Measurements from ENCODE around the gene CHMP6.
"Not testable (repeated sequence)": the region's sequence is repeated elsewhere in the genome, so short reads cannot be mapped to it uniquely, and the experiment has no call there.

The CHMP6 gene

DNA sequence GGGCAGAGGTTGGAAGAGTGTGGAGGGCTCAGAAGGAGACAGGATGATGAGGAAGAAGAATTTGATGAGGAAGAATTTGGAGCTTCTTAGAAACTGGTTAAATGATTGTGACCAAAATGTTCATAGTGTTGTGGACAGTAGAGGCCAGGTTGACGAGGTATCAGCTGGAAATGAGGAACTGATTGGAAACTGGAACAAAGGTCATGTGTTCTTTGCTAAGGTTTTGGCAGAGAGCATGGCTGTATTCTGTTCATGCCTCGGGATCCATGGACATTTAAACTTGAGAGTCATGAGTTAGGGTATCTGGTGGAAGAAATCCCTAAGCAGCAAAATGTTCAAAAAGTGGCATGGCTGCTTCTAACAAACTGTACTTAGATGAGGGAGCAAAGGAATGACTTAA, 19.3 kb downstream of the CHMP6 start:
- in situ Hi-C loops (cut with HindIII; ENCODE audit: low sequenced_read_pairs) = no loop called here

DNA sequence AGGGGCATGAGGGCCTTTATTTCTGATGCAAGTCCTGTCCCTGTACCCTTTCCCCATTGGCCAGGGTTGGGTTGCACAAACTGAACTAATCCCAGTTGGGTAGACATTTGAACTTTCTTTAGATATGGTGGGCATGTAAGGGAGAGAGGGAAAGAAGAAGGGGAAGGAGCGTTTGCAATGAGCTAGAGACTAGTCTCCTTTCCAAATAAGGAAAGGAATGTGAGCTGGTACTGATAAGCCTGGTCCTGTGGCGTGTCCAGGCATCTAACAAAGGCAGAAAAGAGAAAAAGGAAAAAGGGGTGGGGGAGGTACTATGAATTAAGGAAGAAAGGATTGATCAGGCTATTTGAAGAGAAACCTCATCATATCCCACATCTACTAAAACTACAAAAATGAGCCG, 20.3 kb downstream of the CHMP6 start:
- in situ Hi-C loops (cut with HindIII; ENCODE audit: low sequenced_read_pairs) = no loop called here

DNA sequence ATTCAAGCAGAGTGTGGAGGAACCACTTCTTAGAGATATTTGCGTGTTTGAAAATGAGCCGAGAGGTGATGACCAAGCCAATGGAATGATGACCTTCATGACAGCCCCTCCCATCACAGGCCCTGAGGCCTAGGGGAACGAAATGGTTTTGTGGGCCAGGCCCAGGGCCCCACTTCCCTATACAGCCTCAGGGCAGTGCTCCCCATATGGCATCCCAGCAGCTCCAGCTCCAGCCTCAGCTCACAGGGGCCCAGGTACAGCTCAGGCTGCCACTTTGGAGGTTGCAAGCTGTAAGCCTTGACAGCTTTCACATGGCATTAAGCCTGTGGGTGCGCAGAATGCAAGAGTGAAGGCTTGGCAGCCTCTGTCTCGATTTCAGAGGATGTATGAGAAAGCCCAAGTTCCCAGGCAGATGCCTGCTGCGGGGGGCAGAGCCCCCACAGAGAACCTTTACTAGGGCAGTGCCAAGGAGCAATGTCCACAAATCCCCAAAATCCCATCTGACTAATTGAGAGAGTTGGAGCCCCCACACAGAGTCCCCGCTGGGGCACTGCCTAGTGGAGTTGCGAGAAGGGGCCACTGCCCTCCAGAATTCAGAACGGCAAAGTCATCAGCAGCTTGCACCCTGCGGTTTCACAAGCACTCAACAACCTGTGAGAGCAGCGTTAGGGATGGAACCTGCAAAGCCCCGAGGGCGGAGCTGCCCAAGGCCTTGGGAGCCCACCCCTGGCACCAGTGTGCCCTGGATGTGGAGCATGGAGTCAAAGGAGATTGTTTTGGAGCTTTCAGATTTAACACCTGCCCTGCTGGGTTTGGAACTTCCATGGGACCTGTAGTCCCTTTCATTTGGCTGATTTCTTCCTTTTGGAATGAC, 21.2 kb downstream of the CHMP6 start:
- in situ Hi-C loops (cut with HindIII; ENCODE audit: low sequenced_read_pairs) = no loop called here

DNA sequence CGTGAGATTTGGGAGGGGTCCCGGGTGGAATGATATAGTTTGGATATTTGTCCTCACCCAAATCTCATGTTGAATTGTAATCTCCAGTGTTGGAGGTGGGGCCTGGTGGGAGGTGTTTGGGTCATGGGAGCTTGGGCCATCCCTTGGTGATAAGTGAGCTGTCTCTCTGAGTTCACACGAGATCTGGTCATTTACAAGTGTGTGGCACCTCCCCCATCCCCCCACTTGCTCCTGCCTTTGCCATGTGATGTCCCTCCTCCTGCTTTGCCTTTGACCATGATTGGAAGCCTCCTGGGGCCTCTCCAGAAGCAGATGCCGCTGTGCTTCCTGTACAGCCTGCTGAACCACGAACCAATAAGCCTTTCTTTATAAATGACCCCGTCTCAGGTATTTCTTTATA, 22.0 kb downstream of the CHMP6 start:
- in situ Hi-C loops (cut with HindIII; ENCODE audit: low sequenced_read_pairs) = no loop called here

DNA sequence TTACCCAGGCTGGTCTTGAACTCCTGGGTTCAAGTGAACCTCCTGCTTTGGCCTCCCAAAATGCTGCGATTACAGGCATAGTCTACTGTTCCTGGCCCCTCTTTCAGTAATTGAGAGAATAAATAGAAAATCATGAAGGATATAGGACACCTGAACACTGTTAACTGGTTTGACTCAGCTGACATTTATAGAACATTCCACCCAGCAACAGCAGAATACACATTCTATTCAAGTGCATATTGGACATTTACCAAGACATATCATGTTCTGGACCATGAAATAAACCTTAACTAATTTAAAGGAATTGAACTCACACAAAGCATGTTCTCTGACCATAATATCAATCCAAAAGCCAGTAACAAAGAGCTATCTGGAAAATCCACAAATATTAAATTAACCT, 23.5 kb downstream of the CHMP6 start:
- in situ Hi-C loops (cut with HindIII; ENCODE audit: low sequenced_read_pairs) = no loop called here

DNA sequence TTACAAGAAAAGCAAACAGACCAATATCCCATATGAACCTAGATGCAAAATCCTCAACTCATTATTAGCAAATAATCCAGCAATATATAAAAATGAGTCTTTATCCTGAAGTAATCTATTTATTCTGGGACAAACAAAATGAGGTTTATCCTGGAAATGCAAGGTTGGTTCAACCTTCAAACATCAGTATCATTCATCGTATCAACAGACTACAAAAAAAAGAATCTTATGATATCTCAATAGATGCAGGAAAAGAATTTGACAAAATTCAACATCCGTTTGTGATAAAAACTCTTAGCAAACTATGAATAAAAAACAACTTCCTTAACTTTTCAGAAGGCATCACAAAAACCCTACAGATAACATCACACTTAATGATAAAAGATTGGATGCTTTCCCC, 24.9 kb downstream of the CHMP6 start:
- in situ Hi-C loops (cut with HindIII; ENCODE audit: low sequenced_read_pairs) = no loop called here

DNA sequence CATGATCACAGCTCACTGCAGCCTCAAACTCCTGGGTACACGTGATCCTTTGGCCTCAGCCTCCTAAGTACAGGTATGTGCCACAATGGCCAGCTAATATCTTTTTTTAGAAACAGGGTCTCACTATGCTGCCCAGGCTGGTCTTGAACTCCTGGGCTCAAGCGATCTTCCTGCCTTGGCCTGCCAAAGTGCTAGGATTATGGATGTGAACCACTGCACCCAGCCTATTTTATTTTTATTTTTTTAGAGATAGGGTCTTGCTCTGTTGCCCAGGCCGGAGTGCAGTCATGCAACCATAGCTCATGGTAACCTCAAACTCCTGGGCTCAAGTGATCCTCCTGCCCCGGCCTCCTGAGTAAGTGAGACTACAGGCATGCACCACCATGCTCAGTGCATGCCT, 25.7 kb downstream of the CHMP6 start:
- in situ Hi-C loops (cut with HindIII; ENCODE audit: low sequenced_read_pairs) = not testable (repeated sequence)

DNA sequence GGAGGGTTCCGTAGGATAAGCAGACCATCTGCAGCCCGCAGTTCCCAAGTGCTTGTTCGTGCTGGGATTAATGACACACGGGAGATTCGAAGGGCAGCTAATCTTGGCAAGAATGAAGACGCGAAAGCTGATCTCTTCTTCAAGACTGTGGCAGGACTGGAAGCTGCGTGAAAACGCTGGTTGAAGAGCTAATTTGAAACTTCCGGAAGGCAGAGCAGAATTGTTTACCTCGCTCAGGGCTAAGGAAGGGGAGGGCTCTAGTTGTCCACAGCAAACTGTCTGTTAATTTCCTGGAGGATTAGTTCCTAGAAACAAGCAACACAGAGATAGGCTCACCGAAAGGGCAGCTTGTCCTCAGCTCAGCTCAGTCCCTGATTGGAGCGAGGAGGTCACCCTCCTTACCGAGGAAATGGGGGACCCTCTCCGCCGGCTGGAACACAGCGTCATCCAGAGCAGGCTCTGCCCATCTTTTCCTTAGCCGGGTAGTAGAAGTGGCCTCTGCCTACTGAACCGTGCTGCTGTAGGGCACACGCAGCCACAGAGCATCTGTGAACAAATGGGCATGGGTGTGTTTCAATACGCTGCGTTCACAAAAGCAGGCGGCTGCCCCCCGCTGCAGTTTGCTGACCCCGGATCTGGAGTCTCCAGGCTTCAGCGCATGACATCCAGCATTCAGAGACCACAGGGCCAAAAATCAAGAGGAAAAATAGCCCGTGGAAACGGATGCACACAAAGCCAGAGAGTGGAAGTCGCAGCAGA, 26.6 kb downstream of the CHMP6 start:
- in situ Hi-C loops (cut with HindIII; ENCODE audit: low sequenced_read_pairs) = no loop called here

DNA sequence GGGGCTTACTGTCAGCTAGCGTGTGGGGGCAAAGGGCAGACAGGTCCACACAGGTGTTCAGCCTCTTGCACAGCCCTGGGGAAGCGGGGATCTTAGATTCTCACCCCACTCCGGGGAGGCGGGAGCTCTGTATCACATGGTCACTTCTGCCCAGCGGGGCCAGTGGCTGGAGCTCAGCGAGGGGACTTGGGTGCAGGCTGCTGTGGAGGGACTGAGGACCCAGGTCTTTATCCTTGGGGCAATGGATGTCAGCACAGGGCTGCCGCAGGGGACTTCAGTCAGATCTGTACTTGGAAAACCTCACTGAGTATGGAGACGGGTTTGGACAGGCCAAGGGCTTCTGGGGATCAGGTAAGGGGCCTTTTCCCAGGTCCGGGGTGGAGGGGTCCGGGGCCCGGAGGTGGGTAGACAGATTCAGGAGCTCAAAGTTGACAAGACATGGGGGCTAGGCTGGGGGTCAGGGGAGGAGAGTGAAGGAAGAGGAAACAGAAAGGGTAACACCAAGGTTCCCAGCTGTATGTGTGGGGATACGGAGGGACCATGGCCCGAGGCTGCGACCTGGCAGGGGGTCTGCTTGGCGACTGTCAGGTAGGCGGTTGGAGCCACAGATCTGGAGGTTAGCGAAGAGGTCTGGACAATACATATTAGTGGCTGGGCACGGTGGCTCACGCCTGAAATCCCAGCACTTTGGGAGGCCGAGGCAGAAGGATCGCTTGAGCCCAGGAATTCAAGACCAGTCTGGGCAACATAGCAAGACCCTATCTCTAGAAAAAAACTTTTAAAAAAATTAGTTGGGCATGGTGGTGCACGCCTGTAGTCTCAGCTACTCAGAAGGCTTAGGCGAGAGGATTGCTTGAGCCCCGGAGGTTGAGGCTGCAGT, 28.2 kb downstream of the CHMP6 start:
- in situ Hi-C loops (cut with HindIII; ENCODE audit: low sequenced_read_pairs) = no loop called here

DNA sequence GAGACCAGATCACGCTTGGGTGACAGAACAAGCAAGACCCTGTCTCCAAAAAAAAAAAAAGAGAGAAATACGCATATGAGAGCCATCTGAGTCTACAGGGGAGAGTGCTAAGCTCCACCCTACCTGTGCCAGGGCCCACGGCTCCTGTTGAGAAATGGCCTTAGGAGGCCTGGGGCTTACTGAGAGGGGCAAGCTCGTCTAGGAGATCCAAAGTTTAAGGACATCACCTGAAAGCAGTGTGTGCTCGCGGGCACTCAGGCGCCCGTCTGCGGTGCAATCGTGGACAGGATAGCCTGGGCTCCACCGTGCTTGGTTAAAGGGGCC, 28.8 kb downstream of the CHMP6 start:
- in situ Hi-C loops (cut with HindIII; ENCODE audit: low sequenced_read_pairs) = no loop called here

DNA sequence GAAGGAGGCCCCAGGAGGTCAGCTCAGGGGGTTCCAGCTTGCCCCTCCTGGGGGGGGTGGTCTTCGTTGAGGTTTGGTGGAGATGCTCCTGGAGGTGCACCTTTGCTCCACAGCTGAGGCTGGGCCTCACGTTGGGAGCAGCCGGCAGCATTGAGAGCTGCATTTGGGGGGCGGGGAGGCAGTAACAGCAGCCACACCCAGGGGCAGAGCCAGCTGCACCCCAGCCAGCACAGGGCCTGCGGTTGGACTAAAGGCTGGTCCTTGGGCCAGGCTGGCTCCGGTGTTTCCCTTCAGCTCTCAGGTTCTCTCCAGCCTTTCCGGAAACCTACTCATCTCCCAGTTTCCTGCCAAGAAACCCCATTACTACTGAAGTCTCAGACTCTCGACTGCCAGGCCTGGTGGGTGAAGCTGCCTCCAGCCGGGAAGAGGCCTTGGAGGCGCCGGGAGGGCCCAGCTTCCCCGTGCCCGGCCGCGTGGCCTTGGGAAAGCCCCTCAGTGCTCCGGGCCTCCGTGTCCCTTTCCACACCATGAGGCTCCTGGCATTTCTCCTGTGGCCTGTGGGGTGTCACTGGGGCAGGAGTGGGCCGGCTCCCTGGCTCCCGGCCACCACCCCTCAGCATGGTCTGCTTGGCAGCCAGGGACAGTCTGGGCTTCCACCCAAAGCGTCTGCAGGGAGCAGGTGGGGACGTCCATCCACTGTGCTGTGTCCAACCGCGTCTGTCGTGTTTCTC, 29.3 kb downstream of the CHMP6 start:
- in situ Hi-C loops (cut with HindIII; ENCODE audit: low sequenced_read_pairs) = no loop called here

DNA sequence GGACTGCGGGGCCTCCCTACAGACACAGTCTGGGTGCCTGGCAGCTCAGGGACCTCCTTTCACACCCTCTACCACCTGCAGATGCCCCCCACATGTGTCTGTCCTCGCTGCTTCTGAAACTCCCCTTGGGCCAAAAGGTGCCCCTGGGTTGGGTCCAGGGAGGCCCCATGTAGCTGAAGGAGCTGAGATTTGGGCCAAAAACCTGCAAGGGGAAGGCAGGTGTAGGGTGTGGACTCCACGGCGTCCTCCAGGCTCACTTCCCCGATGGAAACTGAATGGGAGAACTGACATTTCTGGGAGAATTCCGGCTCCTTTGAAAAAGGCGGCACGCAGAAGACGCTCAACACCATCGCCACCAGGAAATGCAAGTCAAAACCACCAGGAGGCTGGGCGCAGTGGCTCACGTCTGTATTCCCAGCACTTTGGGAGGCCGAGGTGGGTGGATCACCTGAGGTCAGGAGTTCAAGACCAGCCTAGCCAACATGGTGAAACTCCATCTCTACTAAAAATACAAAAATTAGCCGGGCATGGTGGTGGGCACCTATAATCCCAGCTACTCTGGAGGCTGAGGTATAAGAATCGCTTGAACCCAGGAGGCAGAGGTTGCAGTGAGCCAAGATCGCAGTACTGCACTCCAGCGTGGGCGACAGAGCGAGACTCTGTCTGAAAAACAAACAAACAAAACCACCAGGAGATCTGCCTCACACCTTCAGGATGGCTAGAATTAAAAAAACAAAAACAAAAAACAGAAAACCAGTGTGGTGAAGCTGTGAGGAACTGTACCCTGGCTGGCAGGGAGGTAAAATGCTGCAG, 30.1 kb downstream of the CHMP6 start:
- in situ Hi-C loops (cut with HindIII; ENCODE audit: low sequenced_read_pairs) = no loop called here

DNA sequence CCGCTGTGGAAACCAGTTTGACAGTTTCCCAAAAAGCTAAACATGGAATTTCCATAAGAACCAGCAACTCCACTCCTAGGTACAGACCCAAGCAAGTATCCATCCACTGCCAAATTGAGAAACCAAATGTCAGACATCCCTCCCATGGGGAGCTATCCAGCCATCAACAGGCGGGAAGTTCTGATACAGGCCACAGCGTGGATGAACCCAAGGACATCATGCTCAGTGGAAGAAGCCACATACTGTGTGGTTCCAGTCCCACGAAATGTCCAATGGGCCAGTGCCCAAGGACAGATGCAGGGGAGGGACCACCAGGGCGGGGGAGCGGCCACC, 30.7 kb downstream of the CHMP6 start:
- in situ Hi-C loops (cut with HindIII; ENCODE audit: low sequenced_read_pairs) = no loop called here

DNA sequence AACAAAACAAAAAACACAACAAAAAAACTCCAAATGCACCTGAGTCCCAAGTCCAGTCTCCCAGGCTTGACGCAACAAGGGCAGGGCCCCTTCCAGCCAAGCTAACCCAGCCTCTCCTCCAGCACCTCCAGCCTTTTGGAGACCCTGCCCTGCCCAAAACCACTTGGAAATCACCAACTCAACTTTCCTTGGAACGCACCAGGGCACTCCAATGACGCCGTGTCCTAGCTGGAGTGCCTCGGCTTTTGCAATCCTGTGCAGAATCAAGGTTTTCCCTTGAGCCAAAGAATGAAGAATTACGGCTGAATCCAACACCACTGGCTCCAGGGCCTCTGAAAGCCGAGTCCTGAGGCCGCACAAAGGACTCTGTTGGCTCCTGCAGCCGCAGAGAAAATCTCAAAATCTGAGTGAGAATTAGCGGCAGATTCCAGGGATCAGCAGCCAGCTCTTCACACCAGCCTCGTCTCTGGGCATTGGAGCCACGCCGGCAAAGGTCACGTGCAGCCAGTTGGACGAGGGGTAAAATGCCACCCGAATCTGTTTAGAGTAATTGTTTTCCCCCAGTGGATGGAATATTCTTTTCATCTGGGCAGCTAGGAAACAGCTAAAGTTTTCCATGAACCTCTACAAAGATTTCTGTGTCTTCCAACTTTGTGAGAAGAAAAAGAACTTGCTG, 33.6 kb downstream of the CHMP6 start:
- in situ Hi-C loops (cut with HindIII; ENCODE audit: low sequenced_read_pairs) = no loop called here

DNA sequence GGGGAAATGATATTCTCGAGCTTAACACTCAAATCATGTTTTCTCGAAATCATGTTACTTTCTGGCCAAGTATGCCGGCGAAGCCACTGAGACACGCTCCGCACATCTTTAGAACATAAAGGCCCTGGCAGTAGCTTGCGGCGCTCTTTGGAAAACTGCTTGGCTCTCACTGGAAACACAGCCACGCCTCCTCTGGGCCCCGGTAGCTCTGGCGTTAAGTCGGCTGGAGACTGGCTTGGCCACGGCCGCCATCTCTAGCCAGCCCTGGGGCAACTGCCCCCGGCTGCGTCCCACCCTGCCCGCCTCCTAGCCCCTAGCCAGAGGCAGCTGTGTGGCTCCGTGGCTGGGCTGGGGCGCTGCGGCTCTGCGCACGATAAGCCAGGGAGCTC, 34.1 kb downstream of the CHMP6 start:
- in situ Hi-C loops (cut with HindIII; ENCODE audit: low sequenced_read_pairs) = no loop called here

DNA sequence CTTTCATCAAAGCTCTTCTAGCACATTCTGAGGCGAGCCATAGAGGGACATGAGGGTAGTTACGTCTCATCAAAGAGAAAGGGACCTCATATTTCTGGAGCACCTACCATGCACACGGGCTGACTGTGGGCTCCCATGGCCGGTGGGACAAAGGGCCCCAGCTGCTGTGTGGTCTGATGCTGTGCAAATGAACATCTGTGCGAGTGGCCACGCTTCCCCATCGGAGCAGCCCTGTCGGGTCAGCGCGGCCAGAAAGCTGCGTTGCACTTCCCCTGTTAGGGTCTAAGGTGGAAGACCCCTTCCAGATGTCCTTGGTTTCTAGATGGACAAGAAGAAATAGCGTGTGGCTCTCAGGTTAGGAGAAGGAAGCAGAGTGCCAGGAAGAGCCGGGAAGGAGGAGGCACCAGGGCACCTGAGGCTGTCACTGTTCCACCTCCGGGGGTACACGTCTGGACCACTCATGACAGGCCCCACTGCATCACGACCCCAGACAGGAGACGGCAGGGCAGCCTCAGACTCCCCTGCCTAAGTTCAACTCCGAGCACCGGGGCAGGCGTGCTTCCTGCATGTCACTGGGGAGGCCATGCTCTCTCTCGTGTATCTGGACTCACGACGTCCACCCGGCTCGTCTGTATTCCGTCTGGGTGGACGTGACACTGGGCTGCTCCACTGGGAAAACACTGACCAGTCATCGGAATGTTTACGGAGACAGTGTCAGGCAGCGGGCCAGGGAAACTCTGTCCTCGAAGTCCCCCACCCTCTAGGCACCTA, 34.8 kb downstream of the CHMP6 start:
- in situ Hi-C loops (cut with HindIII; ENCODE audit: low sequenced_read_pairs) = no loop called here

DNA sequence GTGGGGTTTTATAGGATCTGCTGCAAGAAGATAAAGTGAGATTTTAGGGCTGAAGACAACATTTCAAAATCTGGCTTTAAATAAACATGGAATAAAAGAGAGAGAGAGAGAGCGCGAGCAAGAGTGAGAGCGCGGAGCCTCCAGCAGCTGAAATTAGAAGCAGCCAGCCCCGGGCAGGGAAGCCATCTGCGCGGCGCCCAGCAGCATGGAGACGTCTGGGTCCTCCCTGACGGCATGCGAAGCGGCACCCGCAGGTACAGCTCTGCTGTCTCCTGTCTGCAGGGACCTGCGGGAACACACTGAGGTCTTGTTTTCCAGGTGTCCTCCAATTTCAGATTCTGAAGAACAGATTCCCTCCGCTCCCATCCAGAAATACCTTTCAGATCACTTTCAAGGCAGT, 35.4 kb downstream of the CHMP6 start:
- in situ Hi-C loops (cut with HindIII; ENCODE audit: low sequenced_read_pairs) = no loop called here

DNA sequence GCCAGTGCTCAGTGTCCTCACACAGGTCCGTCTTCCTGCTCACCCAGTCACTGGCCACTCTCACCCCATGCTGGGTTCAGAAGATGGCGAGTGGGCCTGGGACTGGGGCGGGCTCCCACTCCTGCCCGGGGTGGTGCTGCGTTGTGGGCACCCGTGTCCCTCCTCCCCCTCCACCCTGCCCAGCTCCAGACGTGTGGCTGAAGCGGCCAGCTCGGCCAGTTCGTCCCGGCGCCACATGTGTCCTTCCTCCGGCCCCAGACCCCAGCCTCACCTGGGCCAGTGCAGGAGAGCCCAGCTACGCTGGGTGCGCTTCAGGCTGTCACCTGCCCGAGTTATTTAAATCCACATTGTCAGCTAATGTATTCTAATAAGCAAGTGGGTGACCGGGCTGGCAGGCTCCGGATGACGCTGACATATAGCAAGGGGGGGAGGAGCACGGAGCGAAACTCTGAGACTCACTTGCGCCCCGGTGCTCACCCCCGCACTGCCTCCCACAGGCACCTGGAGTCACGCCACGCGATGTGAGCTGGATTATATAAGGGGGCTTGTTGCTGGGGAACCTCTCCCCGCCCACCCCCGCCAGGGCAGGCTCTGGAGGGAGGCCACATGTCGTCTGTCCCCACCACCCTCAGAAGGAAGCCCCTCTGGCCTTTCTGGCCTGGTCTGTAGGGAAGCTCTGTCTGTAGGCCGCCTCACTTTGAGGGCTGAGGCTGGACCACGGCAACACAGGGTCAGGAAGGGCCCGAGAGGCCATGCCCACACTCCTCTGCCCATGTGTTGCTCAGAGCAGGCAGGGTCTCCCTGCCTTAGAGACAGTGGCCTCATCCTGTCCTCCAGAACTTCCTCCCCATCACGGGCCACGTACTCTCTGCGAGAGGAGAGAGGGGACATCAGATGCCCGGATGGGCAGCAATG, 36.2 kb downstream of the CHMP6 start:
- in situ Hi-C loops (cut with HindIII; ENCODE audit: low sequenced_read_pairs) = no loop called here

Measured in DLD1 (cell line).